Prostate gland (tissue), 2 donors: ENCODE data around the gene CAMK2D. TPM values are rescaled to one million over a fixed set of nuclear protein-coding genes. Genes with fewer than 3 reads are reported as not detected.

Source experiments
- DNase-seq: peaks from one replicate; pipeline ENCODE4 v3.0.0-alpha.2; 2019; ENCODE audit warnings: low spot score
- H3K27ac ChIP-seq, 2 donors: fragments of 200-600 bp; sonication (generic); 2 replicates each; pipeline ENCODE4 v1.5.1; 2017 to 2019
- H3K27me3 ChIP-seq: fragments of 200-600 bp; sonication (generic); replicated peaks from 2 replicates; pipeline ENCODE4 v1.5.1; 2019; ENCODE audit not compliant: insufficient read depth
- H3K36me3 ChIP-seq, 2 donors: fragments of 200-600 bp; sonication (generic); 1 replicate in 1 of 2; 2 replicates in 1 of 2; pipeline versions ENCODE4 v1.5.1 to v1.8.1; 2017 to 2019
- H3K4me1 ChIP-seq: fragments of 200-600 bp; sonication (generic); replicated peaks from 2 replicates; pipeline ENCODE4 v1.5.1; 2019
- H3K4me3 ChIP-seq, 2 donors: fragments of 200-600 bp; sonication (generic); 2 replicates each; pipeline ENCODE4 v1.5.1; 2017 to 2019
- H3K9me3 ChIP-seq: fragments of 200-600 bp; sonication (generic); 2 replicates; pipeline ENCODE4 v1.5.1; 2017
- POLR2A ChIP-seq: fragments of 450-650 bp; IDR thresholded peaks from one replicate; pipeline ENCODE4 v1.6.1; 2016; ENCODE audit warnings: antibody characterized with exemption, mild to moderate bottlenecking
- POLR2AphosphoS5 ChIP-seq: sonication (generic); formaldehyde crosslinking; IDR thresholded peaks from one replicate; pipeline ENCODE4 v1.6.1; 2017; ENCODE audit warnings: antibody characterized with exemption
- WGBS: methylation state at CpG from one replicate; pipeline ENCODE4 v1.1.5; 2018; 5-methylcytosine and 5-hydroxymethylcytosine counted together
- intact Hi-C: fragments of 100-400 bp; cut with DNase I; formaldehyde crosslinking; loops from one replicate; pipeline ENCODE4 v1.14.2; 2022
- total RNA-seq, 2 donors: library from RNA; depleted of rRNA; stranded (reverse); fragments of >200 nt; gene quantifications; one replicate each; pipeline ENCODE4 v1.1.0, GENCODE V29; 2016
- TF ChIP-seq, protein P1 (sequence below), 4 experiments: fragments of 200-600 bp in 2 of 4; fragments of 450-650 bp in 2 of 4; sonication (generic) in 2 of 4; IDR thresholded peaks; 1 replicate in 3 of 4; 2 replicates in 1 of 4; pipeline ENCODE4 v1.5.1; 2016 to 2019; ENCODE audit warnings: antibody characterized with exemption in 4 of 4, mild to moderate bottlenecking in 2 of 4, moderate library complexity in 2 of 4

Gene CAMK2D
- total RNA-seq, 2 donors from 2014 or later: 48.7 to 88.8 TPM

DNA sequence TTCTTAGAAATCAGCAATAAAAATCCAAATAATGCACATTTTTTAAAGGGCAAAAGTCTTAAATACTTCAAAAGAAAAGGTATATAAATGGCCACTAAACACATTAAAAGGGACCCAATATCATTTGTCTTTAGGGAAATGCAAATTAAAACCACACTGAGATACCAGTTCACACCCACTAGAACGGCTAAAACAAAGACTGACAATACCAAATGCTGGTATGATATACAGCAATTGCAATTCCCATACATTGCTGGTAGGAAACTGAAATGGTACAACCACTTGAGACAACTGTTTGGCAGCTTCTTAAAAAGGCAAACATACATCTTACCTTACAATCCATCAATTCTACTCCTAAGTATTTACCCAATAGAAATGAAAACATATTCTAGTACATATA, 33.7 kb downstream of the CAMK2D start:
- Histone ChIP-seq H3K9me3 (no peaks in the 10 kb centered on the region), H3K4me1 (no peaks in the 10 kb centered on the region), H3K36me3 (no peaks in the 10 kb centered on the region), H3K27me3 (no peaks in the 10 kb centered on the region), H3K4me3 (no peak overlapping the region), H3K27ac (no peak overlapping the region)
- 64% methylated on average over 1 of the region's 1 CpG for WGBS
- DNase-seq: no peak
- no peak for TF ChIP-seq POLR2A
- TF ChIP-seq POLR2AphosphoS5: no peak
- TF ChIP-seq, protein P1, sequence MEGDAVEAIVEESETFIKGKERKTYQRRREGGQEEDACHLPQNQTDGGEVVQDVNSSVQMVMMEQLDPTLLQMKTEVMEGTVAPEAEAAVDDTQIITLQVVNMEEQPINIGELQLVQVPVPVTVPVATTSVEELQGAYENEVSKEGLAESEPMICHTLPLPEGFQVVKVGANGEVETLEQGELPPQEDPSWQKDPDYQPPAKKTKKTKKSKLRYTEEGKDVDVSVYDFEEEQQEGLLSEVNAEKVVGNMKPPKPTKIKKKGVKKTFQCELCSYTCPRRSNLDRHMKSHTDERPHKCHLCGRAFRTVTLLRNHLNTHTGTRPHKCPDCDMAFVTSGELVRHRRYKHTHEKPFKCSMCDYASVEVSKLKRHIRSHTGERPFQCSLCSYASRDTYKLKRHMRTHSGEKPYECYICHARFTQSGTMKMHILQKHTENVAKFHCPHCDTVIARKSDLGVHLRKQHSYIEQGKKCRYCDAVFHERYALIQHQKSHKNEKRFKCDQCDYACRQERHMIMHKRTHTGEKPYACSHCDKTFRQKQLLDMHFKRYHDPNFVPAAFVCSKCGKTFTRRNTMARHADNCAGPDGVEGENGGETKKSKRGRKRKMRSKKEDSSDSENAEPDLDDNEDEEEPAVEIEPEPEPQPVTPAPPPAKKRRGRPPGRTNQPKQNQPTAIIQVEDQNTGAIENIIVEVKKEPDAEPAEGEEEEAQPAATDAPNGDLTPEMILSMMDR (IDR thresholded peaks at IDR 0.05): no peak
- intact Hi-C loops: no loop called here

DNA sequence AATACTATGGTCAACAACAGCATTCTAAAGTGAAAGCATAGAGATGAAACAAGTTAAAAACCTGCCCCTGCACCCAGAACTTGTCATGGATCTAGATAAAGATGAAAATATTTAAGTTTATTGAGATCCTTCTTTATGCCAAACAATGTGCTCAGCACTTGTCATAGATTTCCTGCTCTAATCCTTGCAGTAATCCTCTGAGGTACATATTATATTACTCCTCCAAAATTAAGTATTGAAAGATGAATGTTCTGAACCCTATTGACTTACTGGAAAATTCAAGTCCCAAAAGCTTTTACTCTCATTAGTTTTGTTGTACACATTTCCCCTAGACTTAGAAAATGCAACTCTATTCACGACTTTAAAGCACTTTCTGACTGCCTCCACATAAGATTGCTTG, 35.6 kb downstream of the CAMK2D start:
- H3K4me1 ChIP-seq: no peaks in the 10 kb centered on the region

DNA sequence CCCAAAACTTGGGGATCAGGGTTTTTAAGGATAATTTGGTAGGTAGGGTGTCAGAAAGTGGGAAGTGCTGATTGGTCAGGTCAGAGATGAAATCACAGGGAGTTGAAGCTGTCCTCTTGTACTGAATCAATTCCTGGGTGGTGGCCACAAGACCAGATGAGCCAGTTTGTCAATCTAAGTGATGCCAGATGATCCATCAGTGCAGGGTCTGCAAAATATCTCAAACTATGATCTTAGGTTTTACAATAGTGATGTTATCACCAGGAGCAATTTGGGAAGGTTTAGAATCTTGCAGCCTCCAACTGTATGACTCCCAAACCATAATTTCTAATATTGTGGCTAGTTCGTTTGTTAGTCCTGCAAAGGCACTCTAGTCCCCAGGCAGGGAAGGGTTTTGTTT, 43.3 kb downstream of the CAMK2D start:
- WGBS: 83% methylated on average over 1 of the region's 1 CpG
- no peak overlapping the region for H3K4me3 ChIP-seq
- intact Hi-C loops: no loop called here

More for the DNA sequence above, 35.6 kb downstream of the CAMK2D start:
- no peak overlapping the region for H3K27ac ChIP-seq
- TF ChIP-seq POLR2AphosphoS5: no peak
- TF ChIP-seq, protein P1 (IDR thresholded peaks at IDR 0.05): no peak
- TF ChIP-seq POLR2A: no peak
- no peak for DNase-seq
- 93% methylated on average over 1 of the region's 1 CpG for WGBS
- H3K9me3 ChIP-seq: no peaks in the 10 kb centered on the region
- H3K4me3 ChIP-seq: no peak overlapping the region
- no peaks in the 10 kb centered on the region for H3K27me3 ChIP-seq
- intact Hi-C loops: no loop called here
- no peaks in the 10 kb centered on the region for H3K36me3 ChIP-seq

DNA sequence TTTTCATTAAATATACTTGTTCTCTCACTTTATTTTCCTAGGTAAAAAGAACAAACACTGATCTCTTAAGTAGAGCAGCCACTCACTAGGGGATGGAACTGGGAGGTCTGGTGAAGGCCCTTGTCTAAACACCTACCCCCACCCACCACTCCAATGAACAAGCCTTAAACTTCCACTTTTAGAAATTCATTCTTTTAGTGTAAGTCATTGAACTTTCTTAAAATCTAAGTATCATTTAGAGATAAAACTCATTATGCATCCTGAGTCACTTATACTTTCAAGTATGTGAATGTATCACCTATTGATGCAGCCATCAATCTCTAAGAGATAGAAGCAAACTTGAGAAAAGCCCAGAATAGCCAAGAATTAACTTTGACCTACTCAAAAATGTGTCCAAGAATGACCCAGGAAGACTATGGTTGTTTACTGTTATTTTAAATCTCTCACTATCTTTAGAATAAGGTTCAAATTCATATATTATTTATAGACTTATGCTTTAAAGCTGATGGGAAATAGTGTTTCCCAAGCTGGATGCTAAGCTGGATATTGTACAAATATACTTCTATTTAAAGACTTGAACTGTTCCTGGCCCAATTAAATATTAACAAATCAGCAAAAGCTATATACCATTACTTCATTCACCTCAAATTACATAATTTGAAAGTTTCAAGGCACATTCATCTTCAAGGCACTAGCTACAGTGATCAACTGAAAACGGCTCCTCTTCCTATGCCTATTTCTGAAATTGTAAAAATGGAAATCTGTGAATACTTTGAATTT, 49.5 kb downstream of the CAMK2D start:
- TF ChIP-seq POLR2AphosphoS5 (no peak), POLR2A (no peak)
- TF ChIP-seq, protein P1 (IDR thresholded peaks at IDR 0.05): no peak

More for the DNA sequence above, 43.3 kb downstream of the CAMK2D start:
- DNase-seq: no peak
- Histone ChIP-seq H3K27ac (no peak overlapping the region), H3K4me1 (no peaks in the 10 kb centered on the region), H3K9me3 (no peaks in the 10 kb centered on the region), H3K36me3 (no peaks in the 10 kb centered on the region), H3K27me3 (no peaks in the 10 kb centered on the region)
- no peak for TF ChIP-seq POLR2AphosphoS5
- TF ChIP-seq, protein P1 (IDR thresholded peaks at IDR 0.05): no peak
- TF ChIP-seq POLR2A: no peak

DNA sequence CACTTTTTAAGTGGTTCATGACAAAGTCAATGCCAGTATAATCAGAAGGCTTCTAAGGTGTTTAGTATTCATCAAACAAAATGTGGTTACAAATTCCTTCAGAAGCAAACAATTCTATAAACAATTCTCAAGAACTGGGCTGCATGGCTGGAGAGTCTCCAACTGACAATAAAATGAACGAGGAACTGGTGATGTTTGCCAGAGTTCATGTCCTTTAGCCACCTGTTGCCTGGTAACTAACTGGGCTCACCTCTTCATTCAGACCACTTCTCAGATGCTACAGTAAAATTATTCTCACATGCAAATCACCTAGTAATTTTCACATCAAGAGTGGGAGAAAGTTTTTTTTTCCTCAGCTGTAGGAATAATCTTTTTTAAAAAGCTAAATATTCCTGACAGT, 53.3 kb downstream of the CAMK2D start:
- intact Hi-C loops: no loop called here
- H3K36me3 ChIP-seq: no peaks in the 10 kb centered on the region
- H3K27me3 ChIP-seq: no peaks in the 10 kb centered on the region
- no peaks in the 10 kb centered on the region for H3K4me1 ChIP-seq
- no peak overlapping the region for H3K27ac ChIP-seq
- no peaks in the 10 kb centered on the region for H3K9me3 ChIP-seq
- TF ChIP-seq, protein P1 (IDR thresholded peaks at IDR 0.05): no peak
- TF ChIP-seq POLR2A (no peak), POLR2AphosphoS5 (no peak)
- WGBS: 12% methylated on average over 1 of the region's 1 CpG
- H3K4me3 ChIP-seq: no peak overlapping the region
- DNase-seq: no peak

More for the DNA sequence above, 49.5 kb downstream of the CAMK2D start:
- intact Hi-C loops: no loop called here
- Histone ChIP-seq H3K4me1 (no peaks in the 10 kb centered on the region), H3K27me3 (no peaks in the 10 kb centered on the region), H3K27ac (no peak overlapping the region), H3K4me3 (no peak overlapping the region), H3K9me3 (no peaks in the 10 kb centered on the region), H3K36me3 (no peaks in the 10 kb centered on the region)
- DNase-seq: no peak
- WGBS: 88% methylated on average over 1 of the region's 1 CpG
